HFF-Myc (cell line): ENCODE results near the gene NR6A1.

Source experiments
- DNase-seq: peaks from one replicate; pipeline ENCODE4 v3.0.0-alpha.2; 2011; ENCODE audit warnings: low read depth; ENCODE audit errors: extremely low read depth
- H3K4me3 ChIP-seq: replicated peaks from 2 replicates; pipeline ENCODE4 v1.5.1; 2011; ENCODE audit warnings: low read depth, mild to moderate bottlenecking, control low read depth, low read length
- CTCF ChIP-seq: IDR thresholded peaks from 2 replicates; pipeline ENCODE4 v1.5.1; 2012; ENCODE audit warnings: mild to moderate bottlenecking, low read depth, low read length, control low read depth; ENCODE audit errors: missing control alignments

The NR6A1 gene

DNA sequence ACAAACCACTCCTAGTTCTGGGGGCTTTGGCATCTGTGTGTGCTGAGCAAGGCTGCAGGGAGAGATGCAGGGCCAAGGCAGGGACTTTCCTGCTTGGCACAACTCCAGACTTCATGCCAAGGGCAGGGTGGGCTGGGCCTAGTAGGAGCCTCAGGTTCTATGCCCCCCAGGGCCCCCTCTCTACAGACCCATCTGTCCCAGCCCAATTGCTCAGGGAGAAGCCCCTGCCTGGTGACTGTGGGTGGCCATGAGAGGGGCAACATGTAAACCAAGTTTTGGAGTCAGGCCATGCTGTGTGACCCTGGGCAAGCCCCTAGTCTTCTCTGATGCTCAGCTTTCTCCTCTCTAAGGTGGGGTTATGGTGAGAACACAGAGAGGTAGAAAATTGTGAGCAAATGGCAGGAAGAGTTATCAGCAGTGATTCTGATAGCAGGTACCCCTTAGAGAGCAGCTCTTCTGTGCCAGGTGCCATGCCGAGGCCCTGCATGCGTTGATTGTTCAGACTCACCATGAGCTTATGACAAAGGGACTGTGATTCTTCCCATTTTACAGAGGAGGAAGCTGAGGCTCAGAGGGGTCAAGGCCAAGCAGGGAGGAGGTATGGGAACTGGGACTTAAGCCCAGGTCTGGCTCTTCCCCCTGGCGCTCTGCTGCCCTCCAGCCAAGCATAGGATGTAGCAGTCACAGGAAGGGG lies 11.0 kb upstream of the NR6A1 start:
- no peak for DNase-seq
- no peak overlapping the region for H3K4me3 ChIP-seq
- TF ChIP-seq CTCF, result no peak

DNA sequence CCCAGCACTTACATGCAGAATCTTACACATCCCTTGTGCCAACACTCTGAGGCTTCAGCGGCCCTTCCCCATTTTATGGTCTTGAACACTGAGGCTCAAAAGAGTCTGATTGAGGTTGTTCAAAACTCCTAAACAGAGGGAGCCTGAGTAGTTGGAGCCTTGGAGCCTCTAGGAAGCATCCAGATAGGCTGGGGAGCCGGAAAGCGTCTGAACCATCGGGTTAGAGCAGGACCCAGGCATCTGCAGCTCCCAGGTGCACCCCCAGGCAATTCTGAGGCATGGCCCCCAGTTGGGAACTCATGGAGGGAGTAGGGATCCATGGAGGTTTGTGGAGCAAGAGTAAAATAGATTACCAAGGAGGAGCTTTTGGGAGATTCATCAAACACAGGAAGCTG lies 9.6 kb upstream of the NR6A1 start:
- no peak for TF ChIP-seq CTCF
- DNase-seq, result no peak
- H3K4me3 ChIP-seq, result no peak overlapping the region

GRCh38 chr9:124780060-124780756 lies 9.1 kb upstream of the NR6A1 start:
- DNase-seq, result no peak
- H3K4me3 ChIP-seq, result peak overlapping the region; percentile 17

DNA sequence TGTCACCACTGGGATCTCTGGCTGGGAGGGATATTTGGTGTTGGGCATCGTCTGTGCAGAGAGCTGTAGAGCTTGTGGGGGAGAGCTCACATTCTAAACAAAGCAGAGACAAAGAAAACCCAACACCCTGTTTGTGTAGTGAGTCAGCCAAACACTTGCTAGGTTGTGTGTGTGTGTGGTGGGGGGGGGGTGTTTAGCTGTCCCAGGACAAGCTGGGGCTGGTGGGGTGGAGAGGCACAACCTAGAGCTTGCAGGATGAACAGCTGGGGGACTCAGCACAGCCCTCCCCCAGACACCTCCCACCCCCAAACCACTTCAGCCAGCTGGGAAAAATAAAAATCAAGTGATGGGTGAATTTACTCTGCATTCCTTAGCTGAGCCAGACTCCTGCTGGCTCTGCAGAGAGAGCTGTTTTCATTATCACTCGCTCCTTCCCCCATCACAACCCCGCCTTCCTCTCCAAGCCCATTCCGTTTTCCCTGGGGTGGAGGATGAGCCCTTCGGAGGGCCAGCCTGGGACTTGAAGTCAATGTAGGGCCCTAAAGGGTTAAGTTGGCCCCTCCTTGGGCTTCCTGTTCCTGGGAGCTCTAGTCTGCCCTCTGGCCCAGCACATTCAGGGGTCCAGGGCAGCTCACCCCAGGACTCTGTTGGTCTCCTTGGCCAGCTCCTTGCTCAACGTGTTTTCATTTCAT lies 8.4 kb upstream of the NR6A1 start:
- TF ChIP-seq CTCF, result no peak
- peak overlapping the region; percentile 17 for H3K4me3 ChIP-seq
- DNase-seq, result peak; percentile 92

More at GRCh38 chr9:124780060-124780756, 9.1 kb upstream of the NR6A1 start:
- no peak for TF ChIP-seq CTCF

- TF ChIP-seq CTCF, result no peak
- H3K4me3 ChIP-seq, result no peak overlapping the region
These were observed 7.7 kb upstream of the NR6A1 start for GRCh38 chr9:124778575-124779367.

DNA sequence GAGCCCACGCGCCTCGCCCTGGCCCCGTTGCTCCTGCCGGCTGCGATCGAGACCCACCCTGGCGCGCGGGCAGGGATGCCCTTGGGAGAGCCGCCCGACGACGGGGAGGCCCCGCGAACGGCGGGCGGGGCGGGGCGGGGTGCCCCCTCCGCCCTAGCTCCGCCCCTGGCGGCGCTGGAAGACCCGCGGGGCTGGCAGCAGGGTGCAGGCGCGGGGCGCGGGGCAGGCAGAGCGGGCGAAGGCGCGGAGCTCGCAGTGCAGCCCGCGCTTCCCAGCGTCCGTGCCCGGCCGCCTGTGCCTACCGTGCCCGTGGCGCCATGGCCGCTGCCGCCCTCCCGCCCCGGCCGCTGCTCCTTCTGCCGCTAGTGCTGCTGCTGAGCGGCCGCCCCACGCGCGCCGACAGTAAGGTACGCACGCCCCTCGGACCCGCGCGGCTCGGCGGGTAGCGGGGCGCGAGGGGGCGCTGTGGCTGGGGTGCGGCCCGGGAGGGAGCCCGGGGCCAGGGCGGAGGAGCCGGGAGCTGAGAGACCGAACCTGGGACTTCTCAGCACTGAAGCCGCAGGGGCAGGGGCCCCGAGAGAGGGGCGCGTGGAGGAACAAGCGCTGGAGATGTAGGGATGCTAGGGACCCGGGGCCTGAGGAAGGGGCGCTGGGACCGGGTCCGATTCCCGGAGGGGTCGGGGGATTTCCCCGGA lies 6.0 kb upstream of the NR6A1 start, which contains the start of gene OLFML2A:
OLFML2A (plus strand) TSS at position 180 of the 695 bp plus-strand sequence; CDS start at position 318, 138 bp downstream.
- peak; percentile 35 for TF ChIP-seq CTCF
- peak within 1 kb of the TSS; percentile 43 for H3K4me3 ChIP-seq
- DNase-seq, result no peak

More at GRCh38 chr9:124778575-124779367, 7.7 kb upstream of the NR6A1 start:
- DNase-seq, result no peak
